ENCODE results near the gene RASAL2.

- no peak for TF ChIP-seq EZH2 (IDR thresholded peaks at IDR 0.05; ENCODE audit: borderline replicate concordance, low read length)
- TF ChIP-seq CTCF (conservative IDR thresholded peaks at IDR 0.05 in 1 of 2, IDR thresholded peaks at IDR 0.05 in 1 of 2; ENCODE audit: extremely low read depth in 1 of 2, insufficient read depth in 1 of 2, low read depth in 1 of 2, low read length in 2 of 2) = no peak
Measured at GRCh38 chr1:178066908-178067614, 26.8 kb upstream of the RASAL2 start.

Measured in mammary epithelial cell (primary cell).